SK-N-MC (cell line): ENCODE results near the gene GBE1.

Experiments used
- EZH2 ChIP-seq: fragments of 200-600 bp; sonication (generic); IDR thresholded peaks from one replicate; pipeline ENCODE4 v1.6.1; 2017; ENCODE audit warnings: antibody characterized with exemption
- POLR2AphosphoS5 ChIP-seq: IDR thresholded peaks from 2 replicates; pipeline ENCODE4 v1.6.1; 2012; ENCODE audit warnings: mild to moderate bottlenecking, low read depth, low read length, borderline replicate concordance

- TF ChIP-seq EZH2 (no peak), POLR2AphosphoS5 (no peak)
Measured at GRCh38 chr3:81674690-81675089, 86.8 kb downstream of the GBE1 start.
